ENCODE data around the gene EEA1.

The EEA1 gene

GRCh38 chr12:92747151-92747550 lies 181.9 kb downstream of the EEA1 start:
- DNase-seq (ENCODE audit: low spot score) = no peak

GRCh38 chr12:92745856-92746550 lies 183.1 kb downstream of the EEA1 start:
- DNase-seq (ENCODE audit: low spot score) = no peak

GRCh38 chr12:92743026-92743425 lies 186.1 kb downstream of the EEA1 start:
- no peak for DNase-seq (ENCODE audit: low spot score)

- DNase-seq (ENCODE audit: low spot score) = no peak
Observed at GRCh38 chr12:92740411-92740810, 188.7 kb downstream of the EEA1 start.

- DNase-seq (ENCODE audit: low spot score) = no peak
Observed at GRCh38 chr12:92739113-92739512, 190.0 kb downstream of the EEA1 start.

GRCh38 chr12:92737855-92738850 lies 190.9 kb downstream of the EEA1 start:
- DNase-seq (ENCODE audit: low spot score) = no peak

GRCh38 chr12:92736605-92737004 lies 192.5 kb downstream of the EEA1 start:
- no peak for DNase-seq (ENCODE audit: low spot score)

GRCh38 chr12:92735131-92735721 lies 193.9 kb downstream of the EEA1 start:
- DNase-seq (ENCODE audit: low spot score) = no peak

GRCh38 chr12:92733661-92734060 lies 195.4 kb downstream of the EEA1 start:
- no peak for DNase-seq (ENCODE audit: low spot score)

GRCh38 chr12:92733181-92733580 lies 195.9 kb downstream of the EEA1 start:
- DNase-seq (ENCODE audit: low spot score) = no peak

- DNase-seq (ENCODE audit: low spot score) = no peak
Observed at GRCh38 chr12:92732716-92733115, 196.4 kb downstream of the EEA1 start.

- DNase-seq (ENCODE audit: low spot score) = no peak
Observed at GRCh38 chr12:92732216-92732615, 196.9 kb downstream of the EEA1 start.

- DNase-seq (ENCODE audit: low spot score) = no peak
Observed at GRCh38 chr12:92730758-92731157, 198.3 kb downstream of the EEA1 start.

GRCh38 chr12:92729773-92730305 lies 199.3 kb downstream of the EEA1 start:
- DNase-seq (ENCODE audit: low spot score) = no peak

GRCh38 chr12:92726850-92727249 lies 202.2 kb downstream of the EEA1 start:
- DNase-seq (ENCODE audit: low spot score) = no peak

GRCh38 chr12:92722897-92723296 lies 206.2 kb downstream of the EEA1 start:
- DNase-seq (ENCODE audit: low spot score) = no peak

GRCh38 chr12:92721656-92722055 lies 207.4 kb downstream of the EEA1 start:
- no peak for DNase-seq (ENCODE audit: low spot score)

GRCh38 chr12:92721130-92721529 lies 208.0 kb downstream of the EEA1 start:
- no peak for DNase-seq (ENCODE audit: low spot score)

Measured in SW480 (cell line).